Activated T-helper 2 cell treated with anti-CD3 and anti-CD28 coated beads, Interferon-gamma antibody, Interleukin-2, Interleukin-4, amounts not matched to agents 10 μg/mL and 5 μg/mL and 100 μg/mL, durations not matched to agents 14 hours and 24 hours and 36 hours (primary cell): Measurements from ENCODE around the gene USP24. TPM values are rescaled to one million over a fixed set of nuclear protein-coding genes. Genes with fewer than 3 reads are reported as not detected.
A peak's percentile ranks its signal among the peaks of the same experiment; 100 is the strongest.

Experiments
- DNase-seq: peaks from one replicate; pipeline ENCODE4 v3.0.0; 2021; ENCODE audit warnings: low spot score
- H3K27ac Mint-ChIP-seq: one replicate; pipeline ENCODE4 v1.8.0; 2021; ENCODE audit warnings: mixed read lengths
- H3K27me3 Mint-ChIP-seq: one replicate; pipeline ENCODE4 v1.8.0; 2021; ENCODE audit warnings: low read depth, mixed read lengths
- H3K36me3 Mint-ChIP-seq: one replicate; pipeline ENCODE4 v1.8.0; 2021; ENCODE audit warnings: low read depth, mixed read lengths
- H3K4me1 Mint-ChIP-seq: one replicate; pipeline ENCODE4 v1.8.0; 2021; ENCODE audit warnings: low read depth, mixed read lengths
- H3K4me3 Mint-ChIP-seq: one replicate; pipeline ENCODE4 v1.8.0; 2021; ENCODE audit warnings: low read depth, mild to moderate bottlenecking, moderate library complexity, mixed read lengths
- H3K9me3 Mint-ChIP-seq: one replicate; pipeline ENCODE4 v1.8.0; 2021; ENCODE audit warnings: mixed read lengths
- intact Hi-C: fragments of 100-400 bp; cut with micrococcal nuclease; formaldehyde crosslinking; loops from one replicate; pipeline ENCODE4 v1.15.1; 2023
- total RNA-seq: library from RNA; stranded (reverse); gene quantifications from 2 replicates; pipeline ENCODE4 v1.2.3, GENCODE V29; 2022

The USP24 gene
- total RNA-seq, 1 donor from 2014 or later: 42.6 TPM

DNA sequence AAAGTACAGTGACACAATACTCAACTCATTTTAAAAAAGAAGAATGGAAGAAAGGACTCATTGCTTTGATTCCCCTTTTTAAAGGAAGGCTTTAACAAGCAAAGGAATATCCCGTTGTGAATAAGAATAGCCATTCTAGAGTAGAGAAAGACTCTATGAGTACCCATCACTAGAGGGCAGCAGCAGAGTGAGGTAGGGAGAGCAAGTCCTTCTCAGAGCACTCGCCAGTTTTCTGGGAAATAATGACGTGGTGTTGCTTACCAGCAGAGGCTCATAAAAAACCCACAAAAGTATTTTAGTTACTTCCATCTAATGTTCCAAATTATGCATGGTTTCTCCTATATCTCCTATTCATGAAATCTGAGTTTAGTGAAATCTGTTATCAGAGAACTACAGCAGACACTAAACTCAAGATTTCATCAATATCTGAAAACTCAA lies 74.6 kb downstream of the USP24 start:
- Mint-ChIP-seq H3K27me3 (no peaks in the 10 kb centered on the region), H3K4me1 (peaks cover 17% of the 10 kb centered on the region), H3K36me3 (peaks cover 31% of the 10 kb centered on the region), H3K9me3 (no peaks in the 10 kb centered on the region), H3K27ac (peak overlapping the region; percentile 46), H3K4me3 (no peak overlapping the region)
- intact Hi-C loops: loop anchor here (1.0 to 10.0 kb wide), 7 partner anchors 11 to 1444 kb away; no protein-coding TSS in a partner anchor
- peak; percentile 50 for DNase-seq

DNA sequence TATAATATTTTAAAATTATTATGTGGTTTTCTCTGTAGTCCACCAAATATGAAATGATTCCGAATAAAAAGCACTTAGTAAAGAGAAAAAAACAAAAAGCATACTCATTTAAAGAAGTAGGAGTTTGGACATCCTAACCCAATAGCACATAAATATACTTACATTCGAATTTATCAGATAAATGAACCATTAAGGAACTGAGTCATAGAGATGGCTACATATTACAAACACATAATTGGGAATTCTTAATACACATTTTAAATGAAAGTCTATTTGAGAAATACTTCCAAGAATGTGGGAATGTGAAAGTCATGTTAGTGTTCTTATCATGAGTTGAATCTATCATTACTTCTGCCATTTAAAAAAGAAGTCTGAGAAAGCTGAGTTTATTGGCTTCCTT lies 75.0 kb downstream of the USP24 start:
- DNase-seq: no peak
- peaks cover 31% of the 10 kb centered on the region for H3K36me3 Mint-ChIP-seq
- H3K27me3 Mint-ChIP-seq: no peaks in the 10 kb centered on the region
- intact Hi-C loops: loop anchor here (1.0 to 10.0 kb wide), 7 partner anchors 11 to 1445 kb away; no protein-coding TSS in a partner anchor
- peaks cover 18% of the 10 kb centered on the region for H3K4me1 Mint-ChIP-seq
- no peaks in the 10 kb centered on the region for H3K9me3 Mint-ChIP-seq
- H3K4me3 Mint-ChIP-seq: no peak overlapping the region
- no peak overlapping the region for H3K27ac Mint-ChIP-seq

DNA sequence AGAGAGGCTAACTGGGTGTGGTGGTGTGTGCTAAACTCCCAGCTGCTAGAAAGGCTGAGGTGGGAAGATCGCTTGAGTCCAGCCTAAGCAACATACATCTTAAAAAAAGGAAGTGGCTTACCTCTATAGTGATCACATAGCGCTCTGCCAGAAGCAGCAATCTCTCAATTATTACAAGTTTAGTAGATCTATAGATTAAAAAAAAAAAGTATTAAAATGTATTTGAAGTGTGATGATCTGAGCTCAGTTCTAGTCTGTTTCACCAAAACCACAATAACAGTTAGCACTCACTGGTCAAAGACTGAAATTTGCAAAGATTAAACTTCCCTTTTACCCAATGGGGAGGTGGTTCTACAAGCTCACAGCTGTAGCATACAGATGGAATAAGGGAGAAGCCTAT lies 76.3 kb downstream of the USP24 start:
- no peaks in the 10 kb centered on the region for H3K27me3 Mint-ChIP-seq
- H3K27ac Mint-ChIP-seq: no peak overlapping the region
- no peak for DNase-seq
- peaks cover 30% of the 10 kb centered on the region for H3K36me3 Mint-ChIP-seq
- H3K4me3 Mint-ChIP-seq: no peak overlapping the region
- H3K4me1 Mint-ChIP-seq: peaks cover 18% of the 10 kb centered on the region
- intact Hi-C loops: no loop called here
- H3K9me3 Mint-ChIP-seq: no peaks in the 10 kb centered on the region

DNA sequence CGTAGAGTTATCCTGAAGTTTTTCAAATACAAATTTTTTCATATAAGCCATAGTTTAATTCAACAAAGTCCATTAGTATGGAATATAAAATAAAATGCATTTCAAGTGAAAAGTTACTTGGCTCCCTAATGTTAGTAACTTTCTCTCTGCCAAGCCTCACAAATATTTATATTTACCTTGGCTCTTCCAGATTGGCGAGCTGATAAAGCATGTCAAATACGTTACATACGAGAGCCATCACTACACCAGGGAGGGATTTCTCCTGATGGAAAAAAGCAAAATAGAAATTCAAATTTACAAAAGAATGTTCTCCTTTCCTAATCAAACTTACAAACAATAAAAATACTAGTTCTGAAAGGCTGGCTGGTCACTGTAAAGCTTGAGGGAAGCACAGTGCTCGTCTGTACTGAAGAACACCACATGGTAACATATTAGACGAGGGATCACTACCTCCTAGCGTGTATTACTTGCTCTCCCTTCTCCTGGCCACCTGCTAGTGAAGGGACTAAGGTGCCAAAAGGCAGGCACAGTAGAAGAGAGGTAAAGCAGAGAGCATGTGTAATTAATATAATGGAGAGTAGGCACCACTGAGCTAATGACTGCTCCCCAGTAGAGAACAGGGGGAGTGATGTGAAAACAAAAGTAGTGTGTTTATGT lies 80.9 kb downstream of the USP24 start:
- DNase-seq: no peak
- H3K36me3 Mint-ChIP-seq: peaks cover 58% of the 10 kb centered on the region
- H3K27ac Mint-ChIP-seq: no peak overlapping the region
- intact Hi-C loops: no loop called here
- H3K27me3 Mint-ChIP-seq: no peaks in the 10 kb centered on the region
- no peaks in the 10 kb centered on the region for H3K9me3 Mint-ChIP-seq
- peaks cover 13% of the 10 kb centered on the region for H3K4me1 Mint-ChIP-seq
- H3K4me3 Mint-ChIP-seq: no peak overlapping the region

DNA sequence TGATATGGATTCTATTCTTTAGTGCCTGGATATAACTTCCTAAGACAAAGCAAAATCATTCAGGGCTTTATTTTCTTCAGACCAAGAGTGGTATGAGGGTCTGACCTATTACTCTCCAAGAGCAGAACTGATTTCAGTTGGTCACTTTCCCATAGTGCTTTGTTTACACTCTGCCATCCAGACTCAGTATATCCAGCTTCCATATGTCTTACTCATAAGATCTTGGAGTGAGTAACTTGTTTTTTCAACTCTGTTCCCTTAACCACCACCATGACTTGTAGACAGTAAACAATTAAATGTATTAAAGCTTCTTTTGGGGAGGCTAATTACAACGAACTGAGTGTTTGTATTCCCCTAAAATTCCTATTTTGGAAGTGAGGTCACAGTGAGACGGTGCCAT lies 83.4 kb downstream of the USP24 start:
- intact Hi-C loops: no loop called here
- no peak overlapping the region for H3K27ac Mint-ChIP-seq
- peaks cover 22% of the 10 kb centered on the region for H3K4me1 Mint-ChIP-seq
- peaks cover 75% of the 10 kb centered on the region for H3K36me3 Mint-ChIP-seq
- DNase-seq: no peak
- no peak overlapping the region for H3K4me3 Mint-ChIP-seq
- peaks cover 7% of the 10 kb centered on the region for H3K9me3 Mint-ChIP-seq
- no peaks in the 10 kb centered on the region for H3K27me3 Mint-ChIP-seq

DNA sequence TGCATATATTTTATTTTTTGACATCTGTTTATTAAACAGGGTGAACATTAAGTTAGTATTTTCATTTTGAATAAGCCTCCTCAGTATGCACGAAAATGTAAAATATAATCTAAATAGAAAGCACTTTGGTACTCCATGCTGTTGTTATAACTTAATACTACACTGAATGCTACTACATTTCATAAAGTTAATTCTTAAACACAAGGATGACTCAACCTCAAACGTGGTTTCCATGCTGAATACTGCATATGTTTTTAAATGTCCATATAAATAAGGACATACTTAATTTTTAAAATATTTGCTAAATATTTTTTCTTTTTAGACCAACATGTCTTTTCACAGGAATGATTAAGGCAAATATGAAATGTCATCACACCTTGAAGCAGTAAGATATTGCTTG lies 83.9 kb downstream of the USP24 start:
- Mint-ChIP-seq H3K27ac (no peak overlapping the region), H3K4me3 (no peak overlapping the region), H3K4me1 (peaks cover 24% of the 10 kb centered on the region), H3K9me3 (peaks cover 7% of the 10 kb centered on the region), H3K27me3 (no peaks in the 10 kb centered on the region), H3K36me3 (peaks cover 80% of the 10 kb centered on the region)
- DNase-seq: no peak
- intact Hi-C loops: no loop called here

DNA sequence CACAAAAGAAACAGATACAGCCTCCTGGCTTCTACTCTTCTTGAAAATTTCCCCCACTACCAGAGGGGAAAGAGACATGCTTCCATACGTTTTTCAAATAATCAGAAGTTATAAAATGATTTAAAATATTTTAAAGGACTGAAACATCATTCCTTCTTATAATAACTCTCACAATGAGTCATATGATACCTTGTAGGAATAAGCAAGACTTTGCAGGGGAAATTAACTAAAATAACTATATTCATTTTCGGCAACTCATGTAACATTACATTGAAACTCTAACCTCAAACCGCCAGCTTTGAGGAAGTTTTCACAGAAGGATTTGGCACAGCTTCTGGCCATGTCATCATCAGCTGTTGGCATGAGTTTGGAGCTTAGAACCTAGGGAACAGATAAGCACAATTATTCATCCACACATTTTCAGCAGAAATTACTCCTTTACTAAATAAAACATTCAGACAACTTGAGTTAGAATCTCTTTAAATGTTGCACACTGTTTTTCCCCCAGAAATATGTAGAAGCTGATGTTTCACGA lies 85.9 kb downstream of the USP24 start:
- no peak for DNase-seq
- intact Hi-C loops: loop anchor here (2.0 kb wide), 1 partner anchor 56 kb away; no protein-coding TSS in a partner anchor
- peaks cover 32% of the 10 kb centered on the region for H3K4me1 Mint-ChIP-seq
- no peaks in the 10 kb centered on the region for H3K27me3 Mint-ChIP-seq
- H3K27ac Mint-ChIP-seq: no peak overlapping the region
- no peak overlapping the region for H3K4me3 Mint-ChIP-seq
- H3K9me3 Mint-ChIP-seq: peaks cover 7% of the 10 kb centered on the region
- H3K36me3 Mint-ChIP-seq: peaks cover 87% of the 10 kb centered on the region

DNA sequence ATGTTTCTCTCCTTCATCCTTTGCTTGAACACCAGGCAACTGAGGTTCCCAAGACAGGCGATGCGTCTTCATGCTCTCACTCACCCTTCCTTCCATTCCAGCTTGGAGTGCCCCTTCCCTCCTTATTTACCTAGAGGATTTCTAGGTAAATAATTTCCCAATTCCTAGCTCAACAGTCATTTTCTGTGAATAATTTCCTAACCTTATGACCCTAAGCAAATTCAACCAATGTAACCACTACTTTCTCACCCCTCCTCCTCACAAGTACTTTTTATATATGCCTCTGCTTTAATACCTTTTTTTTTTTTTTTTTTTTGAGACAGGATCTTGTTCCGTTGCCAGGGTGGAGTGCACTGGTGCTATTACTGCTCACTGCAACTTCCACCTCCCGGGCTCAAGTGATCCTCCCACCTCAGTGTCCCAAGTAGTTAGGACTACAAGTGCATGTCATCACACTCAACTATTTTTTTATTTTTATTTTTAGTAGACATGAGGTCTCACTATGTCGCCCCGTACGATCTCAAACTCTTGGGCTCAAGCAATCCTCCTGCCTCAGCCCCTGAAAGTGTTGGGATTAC lies 86.7 kb downstream of the USP24 start:
- intact Hi-C loops: loop anchor here (1.0 to 2.0 kb wide), 2 partner anchors 12 to 56 kb away; no protein-coding TSS in a partner anchor
- Mint-ChIP-seq H3K27me3 (no peaks in the 10 kb centered on the region), H3K9me3 (peaks cover 7% of the 10 kb centered on the region), H3K36me3 (peaks cover 84% of the 10 kb centered on the region), H3K27ac (peak overlapping the region; percentile 83), H3K4me3 (peak overlapping the region; percentile 11), H3K4me1 (peaks cover 32% of the 10 kb centered on the region)
- DNase-seq: no peak

DNA sequence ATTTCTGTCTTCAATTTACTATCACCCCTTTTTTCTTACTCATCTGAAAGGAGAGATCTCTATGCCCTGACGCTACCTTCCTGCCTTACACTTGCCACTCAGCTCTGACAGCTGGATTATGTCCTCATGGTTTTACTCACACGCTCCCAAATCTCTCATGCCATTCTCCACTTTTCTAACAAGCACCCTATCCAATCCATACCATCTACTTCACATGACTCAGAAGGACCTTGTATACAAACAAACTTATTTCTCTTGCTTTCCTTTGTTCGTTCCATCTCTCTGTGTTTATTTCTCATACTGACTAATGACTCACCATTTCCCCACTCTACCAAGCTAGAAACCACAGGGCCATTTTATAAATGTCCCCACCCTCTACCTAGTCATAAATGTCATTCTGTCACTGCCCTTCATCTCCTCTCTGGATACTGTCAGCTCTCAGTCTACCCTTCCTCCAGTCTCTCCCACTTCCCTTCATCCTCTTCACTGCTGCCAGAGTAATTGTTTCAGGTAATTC lies 87.3 kb downstream of the USP24 start:
- Mint-ChIP-seq H3K27me3 (no peaks in the 10 kb centered on the region), H3K9me3 (peaks cover 7% of the 10 kb centered on the region), H3K4me1 (peaks cover 32% of the 10 kb centered on the region), H3K4me3 (peak overlapping the region; percentile 11), H3K27ac (peak overlapping the region; percentile 83), H3K36me3 (peaks cover 87% of the 10 kb centered on the region)
- intact Hi-C loops: loop anchor here (1.0 to 2.0 kb wide), 2 partner anchors 12 to 55 kb away; no protein-coding TSS in a partner anchor
- DNase-seq: no peak

DNA sequence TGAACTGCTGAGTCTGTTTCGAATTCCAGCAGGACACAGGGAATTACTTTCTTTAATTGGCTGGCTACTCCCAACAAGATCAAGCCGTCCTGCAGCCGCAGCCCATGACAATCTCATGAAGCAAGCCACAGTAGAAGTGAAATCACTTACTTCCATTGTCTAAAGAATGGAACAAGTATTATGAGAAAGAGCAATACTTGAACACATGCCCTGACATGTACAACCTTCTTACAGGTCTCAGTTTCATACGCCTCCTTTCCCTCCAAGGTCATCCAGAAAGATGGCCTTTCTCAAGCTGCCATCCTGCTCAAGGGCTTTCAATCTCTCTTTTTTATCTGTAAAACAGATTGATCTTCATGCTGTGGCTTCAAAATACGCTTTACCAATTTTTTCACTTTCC lies 90.7 kb downstream of the USP24 start:
- DNase-seq: no peak
- Mint-ChIP-seq H3K4me1 (peaks cover 24% of the 10 kb centered on the region), H3K4me3 (no peak overlapping the region), H3K27me3 (no peaks in the 10 kb centered on the region), H3K36me3 (peaks cover 90% of the 10 kb centered on the region), H3K27ac (peak overlapping the region; percentile 32), H3K9me3 (peaks cover 7% of the 10 kb centered on the region)
- intact Hi-C loops: no loop called here

DNA sequence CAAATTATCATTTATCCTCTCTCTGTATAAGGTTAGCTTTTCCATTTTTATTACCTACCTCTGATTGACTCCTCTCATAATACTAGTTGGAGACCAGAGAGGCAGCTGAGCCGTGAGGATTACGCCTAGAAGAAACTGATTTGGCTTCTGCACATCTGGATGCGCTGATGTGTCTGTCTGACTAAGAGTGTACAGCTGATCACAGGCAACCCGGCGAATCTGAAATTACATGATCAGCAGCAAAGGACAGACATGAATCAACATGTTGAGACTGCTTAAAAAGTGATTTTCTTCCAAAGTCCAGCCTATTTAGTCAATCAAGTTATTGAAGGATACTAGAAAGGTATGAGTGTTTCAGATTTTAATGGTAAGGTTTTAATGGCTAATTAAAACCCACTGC lies 94.6 kb downstream of the USP24 start:
- H3K4me3 Mint-ChIP-seq: no peak overlapping the region
- intact Hi-C loops: no loop called here
- no peak overlapping the region for H3K27ac Mint-ChIP-seq
- H3K36me3 Mint-ChIP-seq: peaks cover 88% of the 10 kb centered on the region
- DNase-seq: no peak
- no peaks in the 10 kb centered on the region for H3K27me3 Mint-ChIP-seq
- H3K4me1 Mint-ChIP-seq: peaks cover 17% of the 10 kb centered on the region
- peaks cover 7% of the 10 kb centered on the region for H3K9me3 Mint-ChIP-seq

DNA sequence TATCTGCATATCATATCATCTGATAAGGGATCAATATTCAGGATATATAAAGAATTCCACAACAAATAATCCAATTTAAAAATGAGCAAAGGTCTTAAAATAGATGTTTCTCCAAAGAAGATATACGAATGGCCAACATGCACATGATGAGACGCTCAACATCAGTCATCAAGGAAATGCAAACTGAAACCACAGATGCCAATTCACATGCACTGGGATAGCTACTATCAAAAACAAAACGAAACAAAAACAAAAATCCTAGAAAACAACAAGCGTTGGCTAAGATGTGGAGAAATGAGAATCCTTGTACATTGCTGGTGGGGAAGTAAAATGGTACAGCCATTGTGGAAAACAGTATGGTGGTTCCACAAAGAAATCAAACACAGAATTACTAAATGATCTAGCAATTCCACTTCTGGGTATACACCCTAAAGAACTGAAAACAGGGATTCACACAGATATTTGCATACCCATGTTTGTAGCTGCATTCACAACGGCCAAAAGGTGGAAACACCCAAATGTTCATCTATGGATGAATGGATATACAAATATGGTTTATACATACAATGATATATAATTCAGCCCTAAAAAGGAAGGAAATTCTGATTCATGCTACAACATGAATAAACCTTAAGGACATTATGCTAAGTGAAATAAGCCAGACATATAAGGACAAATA lies 96.4 kb downstream of the USP24 start:
- Mint-ChIP-seq H3K27ac (no peak overlapping the region), H3K4me1 (peaks cover 10% of the 10 kb centered on the region), H3K9me3 (peaks cover 20% of the 10 kb centered on the region), H3K4me3 (no peak overlapping the region), H3K27me3 (no peaks in the 10 kb centered on the region), H3K36me3 (peaks cover 92% of the 10 kb centered on the region)
- intact Hi-C loops: no loop called here
- DNase-seq: no peak
